Prostate gland (tissue), 2 donors: ENCODE measurements around the gene CBFA2T2. TPM values are rescaled to one million over a fixed set of nuclear protein-coding genes. Genes with fewer than 3 reads are reported as not detected.

Source experiments
- DNase-seq: peaks from one replicate; pipeline ENCODE4 v3.0.0-alpha.2; 2019; ENCODE audit warnings: low spot score
- H3K27ac ChIP-seq, 2 donors: fragments of 200-600 bp; sonication (generic); 2 replicates each; pipeline ENCODE4 v1.5.1; 2017 to 2019
- H3K27me3 ChIP-seq: fragments of 200-600 bp; sonication (generic); replicated peaks from 2 replicates; pipeline ENCODE4 v1.5.1; 2019; ENCODE audit not compliant: insufficient read depth
- H3K36me3 ChIP-seq, 2 donors: fragments of 200-600 bp; sonication (generic); 1 replicate in 1 of 2; 2 replicates in 1 of 2; pipeline versions ENCODE4 v1.5.1 to v1.8.1; 2017 to 2019
- H3K4me1 ChIP-seq: fragments of 200-600 bp; sonication (generic); replicated peaks from 2 replicates; pipeline ENCODE4 v1.5.1; 2019
- H3K4me3 ChIP-seq, 2 donors: fragments of 200-600 bp; sonication (generic); 2 replicates each; pipeline ENCODE4 v1.5.1; 2017 to 2019
- H3K9me3 ChIP-seq: fragments of 200-600 bp; sonication (generic); 2 replicates; pipeline ENCODE4 v1.5.1; 2017
- POLR2A ChIP-seq: fragments of 450-650 bp; IDR thresholded peaks from one replicate; pipeline ENCODE4 v1.6.1; 2016; ENCODE audit warnings: antibody characterized with exemption, mild to moderate bottlenecking
- POLR2AphosphoS5 ChIP-seq: sonication (generic); formaldehyde crosslinking; IDR thresholded peaks from one replicate; pipeline ENCODE4 v1.6.1; 2017; ENCODE audit warnings: antibody characterized with exemption
- WGBS: methylation state at CpG from one replicate; pipeline ENCODE4 v1.1.5; 2018; 5-methylcytosine and 5-hydroxymethylcytosine counted together
- intact Hi-C: fragments of 100-400 bp; cut with DNase I; formaldehyde crosslinking; loops from one replicate; pipeline ENCODE4 v1.14.2; 2022
- total RNA-seq, 2 donors: library from RNA; depleted of rRNA; stranded (reverse); fragments of >200 nt; gene quantifications; one replicate each; pipeline ENCODE4 v1.1.0, GENCODE V29; 2016
- TF ChIP-seq, protein P1 (sequence below), 4 experiments: fragments of 200-600 bp in 2 of 4; fragments of 450-650 bp in 2 of 4; sonication (generic) in 2 of 4; IDR thresholded peaks; 1 replicate in 3 of 4; 2 replicates in 1 of 4; pipeline ENCODE4 v1.5.1; 2016 to 2019; ENCODE audit warnings: antibody characterized with exemption in 4 of 4, mild to moderate bottlenecking in 2 of 4, moderate library complexity in 2 of 4

The CBFA2T2 gene
- total RNA-seq, 2 donors from 2014 or later = 40.3 to 54.6 TPM

GRCh38 chr20:33653900-33654596 is 164.2 kb downstream of the CBFA2T2 start:
- intact Hi-C loops = loop anchor here (5.0 kb wide), 1 partner anchor 197 kb away; no protein-coding TSS in a partner anchor
- no peaks in the 10 kb centered on the region for H3K36me3 ChIP-seq
- H3K27ac ChIP-seq = peak overlapping the region; percentile 68 to 87
- 59% methylated on average over 11 of the region's 11 CpGs for WGBS
- TF ChIP-seq POLR2AphosphoS5 (peak; percentile 24), POLR2A (no peak)
- TF ChIP-seq, protein P1, sequence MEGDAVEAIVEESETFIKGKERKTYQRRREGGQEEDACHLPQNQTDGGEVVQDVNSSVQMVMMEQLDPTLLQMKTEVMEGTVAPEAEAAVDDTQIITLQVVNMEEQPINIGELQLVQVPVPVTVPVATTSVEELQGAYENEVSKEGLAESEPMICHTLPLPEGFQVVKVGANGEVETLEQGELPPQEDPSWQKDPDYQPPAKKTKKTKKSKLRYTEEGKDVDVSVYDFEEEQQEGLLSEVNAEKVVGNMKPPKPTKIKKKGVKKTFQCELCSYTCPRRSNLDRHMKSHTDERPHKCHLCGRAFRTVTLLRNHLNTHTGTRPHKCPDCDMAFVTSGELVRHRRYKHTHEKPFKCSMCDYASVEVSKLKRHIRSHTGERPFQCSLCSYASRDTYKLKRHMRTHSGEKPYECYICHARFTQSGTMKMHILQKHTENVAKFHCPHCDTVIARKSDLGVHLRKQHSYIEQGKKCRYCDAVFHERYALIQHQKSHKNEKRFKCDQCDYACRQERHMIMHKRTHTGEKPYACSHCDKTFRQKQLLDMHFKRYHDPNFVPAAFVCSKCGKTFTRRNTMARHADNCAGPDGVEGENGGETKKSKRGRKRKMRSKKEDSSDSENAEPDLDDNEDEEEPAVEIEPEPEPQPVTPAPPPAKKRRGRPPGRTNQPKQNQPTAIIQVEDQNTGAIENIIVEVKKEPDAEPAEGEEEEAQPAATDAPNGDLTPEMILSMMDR (IDR thresholded peaks at IDR 0.05) = no peak
- H3K4me1 ChIP-seq = peaks cover 26% of the 10 kb centered on the region
- no peaks in the 10 kb centered on the region for H3K27me3 ChIP-seq
- H3K4me3 ChIP-seq = no peak overlapping the region
- DNase-seq = peak; percentile 77
- H3K9me3 ChIP-seq = no peaks in the 10 kb centered on the region

DNA sequence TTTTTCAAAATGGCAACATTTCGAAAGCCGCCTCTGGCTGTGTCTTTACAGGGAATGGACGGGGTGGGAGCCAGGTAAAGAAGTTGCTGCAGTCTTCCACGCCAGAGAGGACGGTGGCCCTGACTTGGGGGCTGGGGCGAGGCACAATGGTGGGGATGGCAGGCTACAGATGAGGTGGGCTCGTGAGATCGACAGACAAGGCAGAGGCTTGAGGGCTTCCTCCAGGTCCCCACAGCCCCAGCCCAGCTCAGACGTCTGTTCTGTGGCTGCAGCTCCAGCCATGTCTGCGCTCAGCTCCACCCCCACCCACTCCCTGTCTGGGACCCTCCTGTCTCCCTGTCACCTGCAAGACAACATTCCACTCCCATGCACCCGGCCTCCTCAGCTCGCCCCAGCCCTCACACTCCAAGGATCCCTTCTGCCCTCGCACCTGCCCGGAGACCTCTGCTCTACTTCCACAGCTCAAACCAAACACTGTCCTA is 164.8 kb downstream of the CBFA2T2 start:
- no peaks in the 10 kb centered on the region for H3K27me3 ChIP-seq
- TF ChIP-seq, protein P1 (IDR thresholded peaks at IDR 0.05) = no peak
- TF ChIP-seq POLR2A = no peak
- TF ChIP-seq POLR2AphosphoS5 = no peak
- H3K9me3 ChIP-seq = no peaks in the 10 kb centered on the region
- peaks cover 3% of the 10 kb centered on the region in 2 donors for H3K36me3 ChIP-seq
- peaks cover 20% of the 10 kb centered on the region for H3K4me1 ChIP-seq
- intact Hi-C loops = loop anchor here (5.0 kb wide), 1 partner anchor 197 kb away; no protein-coding TSS in a partner anchor
- peak overlapping the region; percentile 68 to 87 for H3K27ac ChIP-seq
- 39% methylated on average over 14 of the region's 14 CpGs for WGBS
- no peak for DNase-seq
- H3K4me3 ChIP-seq = no peak overlapping the region

DNA sequence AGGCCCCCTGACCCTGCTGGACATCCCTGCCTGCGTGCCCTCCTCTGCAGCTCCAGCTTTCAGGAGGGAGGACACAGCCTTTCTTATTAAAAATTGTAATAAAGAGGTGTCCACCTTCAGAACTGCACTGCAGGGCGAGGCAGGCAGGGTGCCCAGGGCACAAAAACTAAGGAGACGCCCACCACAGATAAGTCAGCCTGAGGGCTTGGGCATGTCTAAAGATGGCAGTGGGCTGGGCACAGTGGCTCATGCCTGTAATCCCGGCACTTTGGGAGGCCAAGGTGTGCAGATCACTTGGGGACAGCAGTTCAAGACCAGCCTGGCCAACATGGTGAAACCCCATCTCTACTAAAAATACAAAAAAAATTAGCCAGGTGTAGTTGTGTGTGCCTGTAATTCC is 165.3 kb downstream of the CBFA2T2 start:
- no peak for TF ChIP-seq POLR2AphosphoS5
- Histone ChIP-seq H3K27me3 (no peaks in the 10 kb centered on the region), H3K36me3 (peaks cover 3 to 7% of the 10 kb centered on the region in 2 donors), H3K4me3 (no peak overlapping the region), H3K4me1 (peaks cover 16% of the 10 kb centered on the region), H3K9me3 (no peaks in the 10 kb centered on the region), H3K27ac (peak overlapping the region; percentile 68 to 87)
- intact Hi-C loops = no loop called here
- WGBS = 53% methylated on average over 4 of the region's 4 CpGs
- DNase-seq = no peak

DNA sequence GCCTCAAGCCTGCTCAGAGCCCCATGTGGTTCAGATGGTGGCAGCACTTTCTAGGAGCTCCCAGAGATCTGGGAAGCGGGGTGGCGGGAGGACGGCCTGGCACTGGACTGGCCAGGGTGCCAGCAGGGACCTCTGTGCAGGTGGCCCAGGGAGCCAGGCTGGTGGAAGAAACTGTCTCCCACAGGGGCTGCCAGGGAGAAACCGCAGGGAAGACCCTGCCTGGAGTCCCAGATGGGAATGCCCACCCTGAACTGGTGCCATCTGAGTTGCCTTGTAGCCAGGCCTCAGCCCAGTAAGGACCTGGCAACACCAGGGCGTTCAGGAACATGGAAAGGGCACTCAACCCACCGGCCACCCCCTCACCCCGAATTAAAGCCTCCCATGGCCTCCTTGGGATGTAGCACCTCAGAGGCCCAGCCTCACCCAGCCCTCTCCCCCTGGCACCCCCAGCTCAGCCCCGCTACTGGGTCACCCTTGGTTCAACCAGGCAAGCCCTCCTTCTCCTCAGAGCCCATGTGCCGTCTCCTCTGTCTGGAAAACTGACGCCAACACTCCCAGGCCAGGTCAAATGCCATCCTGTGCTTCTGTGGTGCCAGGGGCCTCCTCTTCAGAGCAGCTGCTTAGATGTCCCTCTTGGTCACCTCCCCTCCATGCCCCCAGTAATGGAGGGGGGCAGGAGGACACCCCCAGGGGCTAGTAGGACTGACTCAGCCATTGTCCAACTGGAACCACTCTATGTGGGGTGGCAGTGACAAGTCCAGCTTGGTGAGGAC is 166.3 kb downstream of the CBFA2T2 start:
- Histone ChIP-seq H3K27ac (no peak overlapping the region), H3K27me3 (no peaks in the 10 kb centered on the region), H3K4me3 (no peak overlapping the region), H3K4me1 (peaks cover 8% of the 10 kb centered on the region), H3K9me3 (no peaks in the 10 kb centered on the region), H3K36me3 (peaks cover 3 to 8% of the 10 kb centered on the region in 2 donors)
- intact Hi-C loops = no loop called here
- DNase-seq = no peak
- 95% methylated on average over 10 of the region's 10 CpGs for WGBS
- TF ChIP-seq, protein P1 (IDR thresholded peaks at IDR 0.05) = no peak
- no peak for TF ChIP-seq POLR2AphosphoS5
